Body of pancreas (tissue), 4 donors: ENCODE measurements around the gene SNAPC2.

Source experiments
- CTCF ChIP-seq, 7 experiments: fragments of 450-650 bp in 4 of 7; fragments of 200-600 bp in 3 of 7; sonication (generic) in 3 of 7; IDR thresholded peaks; one replicate each; pipeline ENCODE4 v1.5.1; 2016 to 2019; ENCODE audit warnings: antibody characterized with exemption in 7 of 7
- POLR2A ChIP-seq, 3 donors: fragments of 450-650 bp; IDR thresholded peaks; one replicate each; pipeline ENCODE4 v1.6.1; 2016; ENCODE audit warnings: antibody characterized with exemption in 3 of 3, mild to moderate bottlenecking in 2 of 3

- no peak for TF ChIP-seq CTCF (IDR thresholded peaks at IDR 0.05)
- TF ChIP-seq POLR2A (IDR thresholded peaks at IDR 0.05), result no peak
Measured at GRCh38 chr19:7968008-7968795, 48.1 kb downstream of the SNAPC2 start.
